Spleen (tissue), 11 donors: ENCODE results near the gene TAF4. TPM values are rescaled to one million over a fixed set of nuclear protein-coding genes. Genes with fewer than 3 reads are reported as not detected.

Experiments used
- DNase-seq: peaks from one replicate; pipeline ENCODE4 v3.0.0-alpha.2; 2020
- H3K27ac ChIP-seq, 8 donors: fragments of 200-600 bp; sonication (generic) in 7 of 8; 1 replicate in 4 of 8; 2 replicates in 4 of 8; pipeline versions ENCODE4 v1.5.0 to v1.8.0; 2016 to 2021; ENCODE audit warnings: inconsistent platforms in 4 of 8, mild to moderate bottlenecking in 4 of 8, moderate library complexity in 1 of 8
- H3K27me3 ChIP-seq, 7 donors: fragments of 200-600 bp; sonication (generic) in 6 of 7; replicated peaks in 1 of 7; 1 replicate in 4 of 7; 2 replicates in 3 of 7; pipeline versions ENCODE4 v1.5.0 to v1.8.0; 2016 to 2021; ENCODE audit warnings: inconsistent platforms in 3 of 7, mild to moderate bottlenecking in 1 of 7
- H3K36me3 ChIP-seq, 6 donors: fragments of 200-600 bp; sonication (generic) in 5 of 6; 1 replicate in 4 of 6; 2 replicates in 2 of 6; pipeline versions ENCODE4 v1.5.0 to v1.8.0; 2016 to 2021; ENCODE audit warnings: inconsistent platforms in 2 of 6
- H3K4me1 ChIP-seq, 6 donors: fragments of 200-600 bp; sonication (generic) in 5 of 6; 1 replicate in 3 of 6; 2 replicates in 3 of 6; pipeline versions ENCODE4 v1.5.0 to v1.8.0; 2016 to 2021; ENCODE audit warnings: inconsistent platforms in 3 of 6
- H3K4me3 ChIP-seq, 8 donors: fragments of 200-600 bp; sonication (generic) in 7 of 8; 1 replicate in 4 of 8; 2 replicates in 4 of 8; pipeline versions ENCODE4 v1.5.0 to v1.8.0; 2016 to 2021; ENCODE audit warnings: inconsistent platforms in 4 of 8, mild to moderate bottlenecking in 4 of 8, moderate library complexity in 2 of 8
- H3K9me3 ChIP-seq, 8 donors: fragments of 200-600 bp; sonication (generic) in 7 of 8; 1 replicate in 4 of 8; 2 replicates in 4 of 8; pipeline versions ENCODE4 v1.5.0 to v1.8.0; 2016 to 2021; ENCODE audit warnings: inconsistent platforms in 4 of 8
- POLR2A ChIP-seq, 3 donors: fragments of 450-650 bp; IDR thresholded peaks; one replicate each; pipeline ENCODE4 v1.5.1; 2017; ENCODE audit warnings: antibody characterized with exemption in 3 of 3, mild to moderate bottlenecking in 1 of 3
- POLR2AphosphoS5 ChIP-seq, 3 donors: sonication (generic); formaldehyde crosslinking; IDR thresholded peaks; one replicate each; pipeline ENCODE4 v1.5.1; 2017; ENCODE audit warnings: antibody characterized with exemption in 3 of 3
- WGBS, 5 donors: extraction: QIAGEN DNeasy Blood & Tissue Kit in 3 of 5; methylation state at CpG; one replicate each; pipeline versions ENCODE4 v1.1.5 to v1.1.7; 2013 to 2018; 5-methylcytosine and 5-hydroxymethylcytosine counted together
- intact Hi-C: fragments of 100-400 bp; cut with DNase I; formaldehyde crosslinking; loops from one replicate; pipeline ENCODE4 v1.15.0; 2023; ENCODE audit warnings: low total_unique reads
- polyA plus RNA-seq, 3 donors: library from polyadenylated mRNA; stranded (reverse); fragments of 200-250 nt; gene quantifications; one replicate each; pipeline ENCODE4 v1.2.1, GENCODE V29; 2013
- total RNA-seq, 7 donors: library from RNA; depleted of rRNA in 3 of 7; stranded (reverse); fragments of >200 nt in 3 of 7; fragmentation: NEBNext Ultra II Directional in 4 of 7; extraction: Animal tissue kit (Norgen Biotek cat#: 25700) in 4 of 7; gene quantifications; one replicate each; pipeline versions ENCODE4 v1.1.0 to v1.2.1, GENCODE V29; 2016 to 2021
- TF ChIP-seq, protein P1 (sequence below), 11 experiments: fragments of 200-600 bp in 7 of 11; fragments of 450-650 bp in 4 of 11; sonication (generic) in 4 of 11; IDR thresholded peaks in 8 of 11; conservative IDR thresholded peaks in 3 of 11; 1 replicate in 7 of 11; 2 replicates in 4 of 11; pipeline versions ENCODE4 v1.4.0 to v1.8.0; 2016 to 2021; ENCODE audit warnings: antibody characterized with exemption in 11 of 11, inconsistent platforms in 4 of 11, mild to moderate bottlenecking in 1 of 11
- donor health status: healthy with polysubstance abuse.
- donor health status: DM: no; HTN: no; CAD: no; lungs with moderate emphysema.
- donor health status: DM: no; HTN: no; CAD: no.
- donor health status: Bipolar disorder and iron deficiency.
- donor health status: healthy.
- donor health status: DM: no; HTN: no; CAD: no.
- donor health status: DM: yes; HTN: yes; CAD: no.

The TAF4 gene
- total and polyA plus RNA-seq, 10 donors = 4.3 to 28.3 (median 16.5) TPM

GRCh38 chr20:62101078-62101477, 35.4 kb upstream of the TAF4 start:
- Histone ChIP-seq H3K27me3 (peaks cover 0 to 43% (median 0%) of the 10 kb centered on the region in 7 donors), H3K27ac (no peak overlapping the region), H3K4me3 (no peak overlapping the region), H3K4me1 (peaks cover 0 to 3% (median 0%) of the 10 kb centered on the region in 6 donors), H3K36me3 (no peaks in the 10 kb centered on the region), H3K9me3 (peaks cover 0 to 78% (median 57%) of the 10 kb centered on the region in 8 donors)
- DNase-seq = no peak
- intact Hi-C loops = no loop called here
- TF ChIP-seq, protein P1, sequence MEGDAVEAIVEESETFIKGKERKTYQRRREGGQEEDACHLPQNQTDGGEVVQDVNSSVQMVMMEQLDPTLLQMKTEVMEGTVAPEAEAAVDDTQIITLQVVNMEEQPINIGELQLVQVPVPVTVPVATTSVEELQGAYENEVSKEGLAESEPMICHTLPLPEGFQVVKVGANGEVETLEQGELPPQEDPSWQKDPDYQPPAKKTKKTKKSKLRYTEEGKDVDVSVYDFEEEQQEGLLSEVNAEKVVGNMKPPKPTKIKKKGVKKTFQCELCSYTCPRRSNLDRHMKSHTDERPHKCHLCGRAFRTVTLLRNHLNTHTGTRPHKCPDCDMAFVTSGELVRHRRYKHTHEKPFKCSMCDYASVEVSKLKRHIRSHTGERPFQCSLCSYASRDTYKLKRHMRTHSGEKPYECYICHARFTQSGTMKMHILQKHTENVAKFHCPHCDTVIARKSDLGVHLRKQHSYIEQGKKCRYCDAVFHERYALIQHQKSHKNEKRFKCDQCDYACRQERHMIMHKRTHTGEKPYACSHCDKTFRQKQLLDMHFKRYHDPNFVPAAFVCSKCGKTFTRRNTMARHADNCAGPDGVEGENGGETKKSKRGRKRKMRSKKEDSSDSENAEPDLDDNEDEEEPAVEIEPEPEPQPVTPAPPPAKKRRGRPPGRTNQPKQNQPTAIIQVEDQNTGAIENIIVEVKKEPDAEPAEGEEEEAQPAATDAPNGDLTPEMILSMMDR (IDR thresholded peaks at IDR 0.05 in 8 of 11, conservative IDR thresholded peaks at IDR 0.05 in 3 of 11) = no peak
- TF ChIP-seq POLR2AphosphoS5 (IDR thresholded peaks at IDR 0.05) = no peak
- TF ChIP-seq POLR2A (IDR thresholded peaks at IDR 0.05) = no peak
- 85 to 94% (median 92%) methylated on average over 4 of the region's 4 CpGs for WGBS, 5 donors

DNA sequence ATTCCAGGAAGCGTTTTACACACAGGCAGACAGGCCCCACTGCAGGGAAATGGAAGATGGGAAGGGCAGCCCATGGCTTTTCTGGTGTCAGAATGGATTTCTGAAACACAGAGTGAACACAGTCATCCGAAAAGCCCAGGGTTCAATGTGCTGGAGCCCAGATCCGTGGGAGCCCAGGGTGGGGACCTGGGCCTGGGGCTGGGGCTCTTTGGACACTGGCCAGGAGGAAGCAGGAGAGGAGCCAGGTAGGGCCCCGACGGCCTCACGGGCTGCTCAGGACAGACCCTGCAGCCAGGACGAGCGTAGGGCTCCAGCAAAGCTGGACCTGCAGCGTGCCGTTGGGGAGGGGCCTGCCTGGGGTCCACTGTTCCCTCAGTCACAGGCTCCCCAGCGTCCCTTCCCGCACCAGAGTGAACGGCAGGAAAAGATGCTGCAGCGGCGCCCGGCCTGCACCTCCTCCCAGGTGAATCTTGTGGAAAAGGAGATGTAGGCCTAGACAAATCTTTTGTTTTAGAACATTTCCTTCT, 32.3 kb upstream of the TAF4 start:
- H3K27me3 ChIP-seq = peaks cover 0 to 35% (median 0%) of the 10 kb centered on the region in 7 donors
- intact Hi-C loops = no loop called here
- H3K27ac ChIP-seq = no peak overlapping the region
- H3K36me3 ChIP-seq = no peaks in the 10 kb centered on the region
- DNase-seq = no peak
- H3K4me3 ChIP-seq = no peak overlapping the region
- WGBS, 5 donors = 74 to 88% (median 82%) methylated on average over 11 to 16 of the region's 16 CpGs
- H3K4me1 ChIP-seq = no peaks in the 10 kb centered on the region
- H3K9me3 ChIP-seq = peaks cover 0 to 56% (median 32%) of the 10 kb centered on the region in 8 donors
- TF ChIP-seq POLR2A (IDR thresholded peaks at IDR 0.05) (no peak), POLR2AphosphoS5 (IDR thresholded peaks at IDR 0.05) (no peak)
- TF ChIP-seq, protein P1 (IDR thresholded peaks at IDR 0.05 in 8 of 11, conservative IDR thresholded peaks at IDR 0.05 in 3 of 11) = no peak

DNA sequence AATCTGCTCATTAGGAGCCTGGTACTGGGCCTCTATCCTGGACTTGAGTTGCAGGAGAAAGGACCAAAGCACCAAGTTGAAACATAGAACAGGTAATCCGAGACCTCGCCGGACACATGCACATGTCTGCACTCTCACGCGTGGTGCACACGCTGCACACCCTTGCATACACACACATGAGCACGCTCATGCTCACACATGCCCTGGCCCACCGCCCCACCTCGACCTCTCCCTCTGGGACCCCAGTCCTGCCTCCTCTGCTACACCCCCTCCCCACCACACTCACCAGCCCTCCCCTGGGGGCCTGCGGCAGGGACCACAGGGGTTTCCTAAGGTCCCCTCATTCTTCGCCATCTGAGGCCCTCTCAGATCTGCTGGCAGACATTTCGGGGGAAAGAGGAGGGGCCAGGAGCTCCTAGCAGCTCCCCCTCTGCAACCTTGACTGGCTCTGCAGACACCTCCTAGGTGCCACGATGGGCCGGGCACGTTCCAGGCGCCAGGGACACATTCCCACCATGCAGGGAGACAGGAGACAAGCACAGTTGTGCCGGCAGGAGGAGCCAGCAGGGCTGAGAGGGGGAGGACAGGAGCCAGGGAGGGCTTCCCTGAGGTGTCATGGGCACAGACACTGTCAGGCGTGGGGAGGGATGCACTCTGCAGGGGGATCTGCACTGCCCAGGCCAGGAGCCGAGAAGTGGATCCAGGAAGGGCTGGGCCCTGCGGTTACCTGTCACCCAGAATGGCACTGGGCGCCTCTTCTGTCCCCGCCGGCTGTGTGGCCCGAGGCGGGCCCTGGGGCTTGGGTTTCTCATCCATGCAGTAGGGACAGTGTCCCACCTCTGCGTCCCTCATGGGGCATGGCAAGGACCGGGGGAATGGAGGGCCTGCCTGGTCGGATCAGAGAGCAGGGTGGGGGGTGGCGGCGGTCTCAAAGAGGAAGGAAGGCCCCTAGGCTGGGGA, 31.0 kb upstream of the TAF4 start:
- no peaks in the 10 kb centered on the region for H3K36me3 ChIP-seq
- H3K4me1 ChIP-seq = no peaks in the 10 kb centered on the region
- peaks cover 0 to 26% (median 0%) of the 10 kb centered on the region in 7 donors for H3K27me3 ChIP-seq
- TF ChIP-seq, protein P1 (IDR thresholded peaks at IDR 0.05 in 8 of 11, conservative IDR thresholded peaks at IDR 0.05 in 3 of 11) = no peak
- TF ChIP-seq POLR2AphosphoS5 (IDR thresholded peaks at IDR 0.05) = no peak
- DNase-seq = no peak
- intact Hi-C loops = no loop called here
- WGBS, 5 donors = 78 to 88% (median 81%) methylated on average over 23 to 30 of the region's 30 CpGs
- H3K4me3 ChIP-seq = no peak overlapping the region
- peaks cover 0 to 54% (median 20%) of the 10 kb centered on the region in 8 donors for H3K9me3 ChIP-seq
- H3K27ac ChIP-seq = no peak overlapping the region

- DNase-seq = peak; percentile 11
- 52 to 64% (median 59%) methylated on average over 3 of the region's 3 CpGs for WGBS, 5 donors
- intact Hi-C loops = no loop called here
- no peak overlapping the region for H3K27ac ChIP-seq
- TF ChIP-seq POLR2A (IDR thresholded peaks at IDR 0.05) (no peak), POLR2AphosphoS5 (IDR thresholded peaks at IDR 0.05) (no peak)
- TF ChIP-seq, protein P1 (IDR thresholded peaks at IDR 0.05 in 8 of 11, conservative IDR thresholded peaks at IDR 0.05 in 3 of 11) = no peak
- peaks cover 0 to 32% (median 0%) of the 10 kb centered on the region in 7 donors for H3K27me3 ChIP-seq
- H3K4me3 ChIP-seq = no peak overlapping the region
- H3K4me1 ChIP-seq = no peaks in the 10 kb centered on the region
- no peaks in the 10 kb centered on the region for H3K36me3 ChIP-seq
- H3K9me3 ChIP-seq = peaks cover 0 to 23% (median 0%) of the 10 kb centered on the region in 8 donors
Observed at GRCh38 chr20:62089393-62089792, 23.7 kb upstream of the TAF4 start.
